IMR-90 (cell line): Measurements from ENCODE around the gene CYSLTR2. TPM values are rescaled to one million over a fixed set of nuclear protein-coding genes. Genes with fewer than 3 reads are reported as not detected.

Source experiments
- ATAC-seq: fragments of 200-7000 bp; cut with Tn5 transposase; 2 replicates; pipeline ENCODE4 v1.9.1; 2020; ENCODE audit warnings: low read depth, mild to moderate bottlenecking, moderate library complexity
- BruUV-seq: library from RNA; stranded (reverse); fragments of 400-500 nt; replicated peaks from 2 replicates; lab custom pipeline; 2021; lab: Mats Ljungman, UMichigan
- CTCF ChIA-PET: fragments of 300-600 bp; formaldehyde crosslinking; extraction: SDS; loops from one replicate; lab custom pipeline; 2021; ENCODE audit warnings: antibody characterized with exemption; lab: Yijun Ruan, JAX
- POLR2A ChIA-PET: fragments of 300-600 bp; sonication (Branson Sonifier 250); formaldehyde crosslinking; loops from one replicate; lab custom pipeline; 2022; ENCODE audit warnings: antibody characterized with exemption; ENCODE audit not compliant: unreplicated experiment; lab: Charles Lee
- DNase-seq: peaks from one replicate; pipeline ENCODE4 v3.0.0; 2013
- H2AFZ ChIP-seq: replicated peaks from 2 replicates; pipeline ENCODE3; 2013; ENCODE audit warnings: low read length, mild to moderate bottlenecking; ENCODE audit not compliant: poor library complexity
- H2AK5ac ChIP-seq: 2 replicates; pipeline ENCODE4 v1.6.1; 2013; ENCODE audit warnings: low read depth, low read length, inconsistent platforms
- H2AK9ac ChIP-seq: replicated peaks from 2 replicates; pipeline ENCODE3; 2013; ENCODE audit warnings: mild to moderate bottlenecking, low read depth, low read length, moderate library complexity; ENCODE audit not compliant: poor library complexity
- H2BK120ac ChIP-seq: 2 replicates; pipeline ENCODE4 v1.6.1; 2013; ENCODE audit warnings: low read depth, low read length, inconsistent platforms
- H2BK15ac ChIP-seq: 3 replicates; pipeline ENCODE4 v1.6.1; 2013; ENCODE audit warnings: low read depth, low read length, inconsistent platforms
- H2BK20ac ChIP-seq: 2 replicates; pipeline ENCODE4 v1.6.1; 2013; ENCODE audit warnings: low read depth, mild to moderate bottlenecking, inconsistent platforms, low read length, moderate library complexity
- H2BK5ac ChIP-seq: 2 replicates; pipeline ENCODE4 v1.6.1; 2013; ENCODE audit warnings: mild to moderate bottlenecking, low read depth, low read length, inconsistent platforms; ENCODE audit not compliant: poor library complexity, severe bottlenecking
- H3K14ac ChIP-seq: replicated peaks from 2 replicates; pipeline ENCODE4 v1.6.1; 2013; ENCODE audit warnings: low read depth, low read length, inconsistent platforms
- H3K18ac ChIP-seq: 2 replicates; pipeline ENCODE4 v1.6.1; 2013; ENCODE audit warnings: low read depth, low read length, control low read depth
- H3K23ac ChIP-seq: 2 replicates; pipeline ENCODE4 v1.6.1; 2013; ENCODE audit warnings: low read depth, low read length, inconsistent platforms
- H3K27ac ChIP-seq: 2 replicates; pipeline ENCODE4 v1.5.1; 2013; ENCODE audit warnings: mild to moderate bottlenecking, control low read depth, low read length; ENCODE audit not compliant: insufficient read depth
- H3K27me3 ChIP-seq: 2 replicates; pipeline ENCODE4 v1.6.1; 2013; ENCODE audit warnings: low read length; ENCODE audit not compliant: control insufficient read depth, insufficient read depth
- H3K36me3 ChIP-seq: 2 replicates; pipeline ENCODE4 v1.6.1; 2013; ENCODE audit warnings: low read length, mixed read lengths; ENCODE audit not compliant: control insufficient read depth, insufficient read depth
- H3K4ac ChIP-seq: 2 replicates; pipeline ENCODE4 v1.6.1; 2013; ENCODE audit warnings: low read depth, low read length, inconsistent platforms
- H3K4me1 ChIP-seq: 2 replicates; pipeline ENCODE4 v1.6.1; 2013; ENCODE audit warnings: low read length, mixed read lengths; ENCODE audit not compliant: control insufficient read depth, insufficient read depth
- H3K4me2 ChIP-seq: 2 replicates; pipeline ENCODE4 v1.6.1; 2013; ENCODE audit warnings: low read depth, mild to moderate bottlenecking, control low read depth, low read length, moderate library complexity
- H3K4me3 ChIP-seq: 2 replicates; pipeline ENCODE4 v1.5.1; 2013; ENCODE audit warnings: low read depth, mild to moderate bottlenecking, control low read depth, low read length, moderate library complexity; ENCODE audit not compliant: insufficient read depth
- H3K56ac ChIP-seq: 2 replicates; pipeline ENCODE4 v1.6.1; 2013; ENCODE audit warnings: low read length, inconsistent platforms; ENCODE audit not compliant: insufficient read depth; ENCODE audit errors: extremely low read depth
- H3K79me1 ChIP-seq, 2 experiments: 2 replicates each; pipeline ENCODE4 v1.6.1; 2013; ENCODE audit warnings: low read length in 2 of 2, inconsistent platforms in 1 of 2, low read depth in 1 of 2
- H3K9ac ChIP-seq: 2 replicates; pipeline ENCODE4 v1.6.1; 2013; ENCODE audit warnings: low read depth, low read length, control low read depth
- H3K9me1 ChIP-seq: 2 replicates; pipeline ENCODE4 v1.6.1; 2013; ENCODE audit warnings: low read length, inconsistent platforms; ENCODE audit not compliant: insufficient read depth
- H3K9me3 ChIP-seq: 2 replicates; pipeline ENCODE4 v1.6.1; 2013; ENCODE audit warnings: low read length; ENCODE audit not compliant: control insufficient read depth, insufficient read depth
- H4K20me1 ChIP-seq: 2 replicates; pipeline ENCODE4 v1.6.1; 2013; ENCODE audit warnings: low read length, inconsistent platforms; ENCODE audit not compliant: insufficient read depth
- H4K5ac ChIP-seq: 2 replicates; pipeline ENCODE4 v1.6.1; 2013; ENCODE audit warnings: mild to moderate bottlenecking, low read depth, low read length, control low read depth
- H4K8ac ChIP-seq, 2 experiments: 2 replicates each; pipeline ENCODE4 v1.6.1; 2013; ENCODE audit warnings: low read depth in 2 of 2, low read length in 2 of 2, control low read depth in 1 of 2, inconsistent platforms in 1 of 2
- H4K91ac ChIP-seq: 2 replicates; pipeline ENCODE4 v1.6.1; 2013; ENCODE audit warnings: low read depth, low read length, inconsistent platforms; ENCODE audit not compliant: insufficient read depth
- BHLHE40 ChIP-seq: fragments of 150-350 bp; IDR thresholded peaks from 2 replicates; pipeline ENCODE4 v1.6.1; 2016; ENCODE audit warnings: mild to moderate bottlenecking, low read depth, low read length
- CEBPB ChIP-seq: IDR thresholded peaks from 2 replicates; pipeline ENCODE4 v1.6.1; 2012; ENCODE audit warnings: low read depth, low read length, improper control_type of control experiment
- CHD1 ChIP-seq: IDR thresholded peaks from 2 replicates; pipeline ENCODE4 v1.6.1; 2012; ENCODE audit warnings: low read depth, low read length, improper control_type of control experiment
- ELK1 ChIP-seq: fragments of 150-350 bp; IDR thresholded peaks from 2 replicates; pipeline ENCODE4 v1.6.1; 2016; ENCODE audit warnings: low read depth, mild to moderate bottlenecking, low read length, moderate library complexity, borderline replicate concordance
- MXI1 ChIP-seq: IDR thresholded peaks from 2 replicates; pipeline ENCODE4 v1.6.1; 2012; ENCODE audit warnings: low read depth, mild to moderate bottlenecking, low read length, moderate library complexity, borderline replicate concordance
- NFE2L2 ChIP-seq: fragments of 150-350 bp; IDR thresholded peaks from 2 replicates; pipeline ENCODE4 v1.6.1; 2016; ENCODE audit warnings: low read depth, mild to moderate bottlenecking, low read length
- POLR2A ChIP-seq: IDR thresholded peaks from 2 replicates; pipeline ENCODE4 v1.6.1; 2012; ENCODE audit warnings: mild to moderate bottlenecking, low read depth, low read length
- WGBS, 2 experiments: methylation state at CpG; one replicate each; pipeline versions ENCODE4 v1.1.5 to v1.1.7; 2013; ENCODE audit warnings: missing lambda C conversion rate in 2 of 2; ENCODE audit not compliant: insufficient read length in 1 of 2; ENCODE audit errors: extremely low coverage in 2 of 2; 5-methylcytosine and 5-hydroxymethylcytosine counted together
- dilution Hi-C: fragments of 300-500 bp; cut with HindIII; formaldehyde crosslinking; loops from one replicate; pipeline ENCODE4 v1.14.3; 2018; ENCODE audit warnings: low sequenced_read_pairs; ENCODE audit not compliant: unreplicated experiment
- in situ Hi-C: fragments of 300-500 bp; cut with MboI; formaldehyde crosslinking; loops from 3 replicates; pipeline ENCODE4 v1.14.3; 2019; ENCODE audit warnings: low sequenced_read_pairs, inconsistent platforms, mixed read lengths
- intact Hi-C: fragments of 100-400 bp; cut with micrococcal nuclease; formaldehyde crosslinking; loops from 2 replicates; pipeline ENCODE4 v1.10.0; 2022
- polyA plus RNA-seq, 3 experiments: library from polyadenylated mRNA; depleted of rRNA; stranded (reverse); fragments of >200 nt; gene quantifications; 2 replicates each; pipeline ENCODE4 v1.2.3, GENCODE V29; 2012; ENCODE audit warnings: low replicate concordance in 1 of 3
- total RNA-seq: library from RNA; depleted of rRNA; stranded (reverse); fragments of >200 nt; gene quantifications from 2 replicates; pipeline ENCODE4 v1.2.3, GENCODE V29; 2012

CYSLTR2 gene
- total and polyA plus RNA-seq, 2 of the 4 experiments (the other 2 are of a cell fraction), result not detected

GRCh38 chr13:48624016-48624415, 29.7 kb upstream of the CYSLTR2 start:
- Histone ChIP-seq H2BK15ac (no peak overlapping the region), H3K9ac (no peak overlapping the region), H3K27ac (no peak overlapping the region), H3K4ac (no peak overlapping the region), H2AK5ac (no peak overlapping the region), H3K56ac (no peak overlapping the region), H3K4me3 (no peak overlapping the region), H4K8ac (no peak overlapping the region), H3K14ac (no peak overlapping the region), H4K5ac (no peak overlapping the region), H2BK5ac (no peak overlapping the region), H3K9me3 (peaks cover 2% of the 10 kb centered on the region), H3K18ac (no peak overlapping the region), H3K27me3 (no peaks in the 10 kb centered on the region; the same call in 1 of the 2 replicates), H3K4me2 (no peak overlapping the region), H4K20me1 (no peaks in the 10 kb centered on the region), H2AK9ac (no peak overlapping the region), H3K79me1 (no peaks in the 10 kb centered on the region), H3K23ac (no peak overlapping the region), H2BK20ac (no peak overlapping the region), H2BK120ac (no peak overlapping the region), H3K4me1 (no peaks in the 10 kb centered on the region; the same call in 1 of the 2 replicates), H3K9me1 (no peaks in the 10 kb centered on the region), H4K91ac (no peak overlapping the region), H2AFZ (no peak overlapping the region), H3K36me3 (no peaks in the 10 kb centered on the region)
- in situ Hi-C loops (no loop called here), intact Hi-C loops (no loop called here), dilution Hi-C loops (no loop called here)
- CTCF ChIA-PET, result no interaction called here
- DNase-seq (no peak), ATAC-seq (no peak)
- TF ChIP-seq ELK1 (no peak), BHLHE40 (no peak), CHD1 (no peak), NFE2L2 (no peak), CEBPB (no peak), POLR2A (no peak), MXI1 (no peak)
- WGBS, 2 experiments, result 70% methylated on average over 2 of the region's 4 CpGs; no CpG with 5 or more reads in 1 of the 2 experiments
- POLR2A ChIA-PET, result no interaction called here
- no TSS peak for BruUV-seq
